ENCODE data around the gene SYTL2.

The SYTL2 gene

GRCh38 chr11:85759915-85760314 lies 51.0 kb downstream of the SYTL2 start:
- DNase-seq, result no peak

GRCh38 chr11:85758480-85759039 lies 52.4 kb downstream of the SYTL2 start:
- DNase-seq, result no peak

- DNase-seq, result no peak
These were observed 52.9 kb downstream of the SYTL2 start for GRCh38 chr11:85758026-85758425.

- no peak for DNase-seq
These were observed 54.3 kb downstream of the SYTL2 start for GRCh38 chr11:85756401-85757200.

GRCh38 chr11:85755701-85756100 lies 55.2 kb downstream of the SYTL2 start:
- DNase-seq, result no peak

GRCh38 chr11:85755285-85755684 lies 55.7 kb downstream of the SYTL2 start:
- DNase-seq, result no peak

- no peak for DNase-seq
These were observed 57.9 kb downstream of the SYTL2 start for GRCh38 chr11:85752890-85753581.

- no peak for DNase-seq
These were observed 58.6 kb downstream of the SYTL2 start for GRCh38 chr11:85752201-85752889.

- no peak for DNase-seq
These were observed 59.2 kb downstream of the SYTL2 start for GRCh38 chr11:85751724-85752123.

GRCh38 chr11:85750646-85751045 lies 60.3 kb downstream of the SYTL2 start:
- no peak for DNase-seq

GRCh38 chr11:85749884-85750283 lies 61.1 kb downstream of the SYTL2 start:
- DNase-seq, result no peak

- no peak for DNase-seq
These were observed 61.6 kb downstream of the SYTL2 start for GRCh38 chr11:85749287-85749834.

GRCh38 chr11:85748455-85748891 lies 62.5 kb downstream of the SYTL2 start:
- DNase-seq, result no peak

GRCh38 chr11:85746670-85747069 lies 64.3 kb downstream of the SYTL2 start:
- DNase-seq, result no peak

GRCh38 chr11:85745626-85746025 lies 65.3 kb downstream of the SYTL2 start:
- no peak for DNase-seq

- no peak for DNase-seq
These were observed 68.1 kb downstream of the SYTL2 start for GRCh38 chr11:85742873-85743275.

GRCh38 chr11:85742348-85742747 lies 68.6 kb downstream of the SYTL2 start:
- DNase-seq, result no peak

GRCh38 chr11:85740481-85741400 lies 70.2 kb downstream of the SYTL2 start:
- DNase-seq, result no peak

GRCh38 chr11:85737738-85738137 lies 73.2 kb downstream of the SYTL2 start:
- DNase-seq, result no peak

- DNase-seq, result no peak
These were observed 75.0 kb downstream of the SYTL2 start for GRCh38 chr11:85735876-85736460.

GRCh38 chr11:85732965-85733364 lies 78.0 kb downstream of the SYTL2 start:
- DNase-seq, result no peak

- no peak for DNase-seq
These were observed 84.6 kb downstream of the SYTL2 start for GRCh38 chr11:85726381-85726780.
